ENCODE measurements around the gene HECW1. TPM values are rescaled to one million over a fixed set of nuclear protein-coding genes. Genes with fewer than 3 reads are reported as not detected.

HECW1 gene
- total RNA-seq, 1 donor from 2014 or later, result 0.11 TPM

DNA sequence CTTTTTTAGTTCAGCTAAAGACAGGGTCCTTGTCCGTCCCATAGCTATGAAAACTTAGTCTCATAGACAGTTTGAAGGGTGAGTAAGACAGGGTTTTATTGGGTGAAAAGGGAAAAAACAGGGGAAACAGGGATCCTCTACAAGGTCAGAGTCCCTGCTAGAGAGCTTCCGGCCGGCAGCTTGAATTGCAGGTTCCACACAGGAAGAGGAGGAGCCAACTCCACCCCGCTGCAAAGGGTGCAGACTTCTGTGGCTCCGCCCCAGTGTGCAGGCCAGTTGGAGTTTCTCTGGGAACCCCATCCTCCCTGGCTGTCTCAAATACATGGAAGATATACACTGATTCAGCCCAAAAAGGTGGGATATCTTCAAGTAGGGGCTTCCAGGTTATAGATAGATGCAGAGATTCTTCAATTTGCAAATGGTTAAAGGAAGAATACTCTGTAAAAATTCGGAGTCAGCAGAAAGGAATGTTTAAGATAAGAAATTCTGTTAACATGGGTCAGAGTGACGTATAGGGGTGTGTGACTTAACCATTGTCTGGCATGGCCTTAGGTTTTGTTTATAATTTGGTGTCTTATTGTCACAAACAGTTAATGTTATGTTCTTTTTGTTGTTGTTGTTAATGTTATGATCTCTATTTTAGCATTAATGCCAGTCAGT lies 34.6 kb upstream of the HECW1 start:
- H2AFZ ChIP-seq (replicated peaks), result peak overlapping the region; percentile 81

DNA sequence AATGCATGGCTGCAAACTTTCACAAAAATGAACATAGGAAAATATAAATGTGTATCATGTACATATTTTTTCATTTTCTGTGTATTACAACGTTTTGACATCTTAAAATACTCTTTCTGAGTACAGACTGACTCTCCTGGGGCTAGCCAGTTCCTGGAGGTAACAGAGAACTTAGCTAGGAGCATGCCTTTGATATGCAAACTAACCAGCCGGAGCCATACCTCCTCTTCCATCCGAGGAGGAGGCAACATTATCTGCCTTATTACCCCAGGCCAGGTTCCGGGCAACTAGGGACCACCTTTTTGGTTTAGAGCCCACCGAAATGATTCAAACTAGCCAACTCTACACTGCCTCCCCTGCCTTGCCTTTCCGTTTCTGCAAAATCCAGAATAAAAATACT lies 33.7 kb upstream of the HECW1 start:
- H3K4me3 ChIP-seq, result no peak overlapping the region
- Mint-ChIP-seq H3K27me3 (ENCODE audit: insufficient read depth, low read depth) (peaks cover 5% of the 10 kb centered on the region), H3K27ac (no peak overlapping the region), H3K36me3 (no peaks in the 10 kb centered on the region), H3K4me1 (peaks cover 6% of the 10 kb centered on the region), H3K9me3 (no peaks in the 10 kb centered on the region), H3K4me3 (no peak overlapping the region)
- no peaks in the 10 kb centered on the region for H3K9me3 ChIP-seq (ENCODE audit: low read depth)
- TF ChIP-seq EZH2phosphoT487 (IDR thresholded peaks at IDR 0.05) (no peak), EZH2 (IDR thresholded peaks at IDR 0.05) (no peak)
- TF ChIP-seq, protein P1, sequence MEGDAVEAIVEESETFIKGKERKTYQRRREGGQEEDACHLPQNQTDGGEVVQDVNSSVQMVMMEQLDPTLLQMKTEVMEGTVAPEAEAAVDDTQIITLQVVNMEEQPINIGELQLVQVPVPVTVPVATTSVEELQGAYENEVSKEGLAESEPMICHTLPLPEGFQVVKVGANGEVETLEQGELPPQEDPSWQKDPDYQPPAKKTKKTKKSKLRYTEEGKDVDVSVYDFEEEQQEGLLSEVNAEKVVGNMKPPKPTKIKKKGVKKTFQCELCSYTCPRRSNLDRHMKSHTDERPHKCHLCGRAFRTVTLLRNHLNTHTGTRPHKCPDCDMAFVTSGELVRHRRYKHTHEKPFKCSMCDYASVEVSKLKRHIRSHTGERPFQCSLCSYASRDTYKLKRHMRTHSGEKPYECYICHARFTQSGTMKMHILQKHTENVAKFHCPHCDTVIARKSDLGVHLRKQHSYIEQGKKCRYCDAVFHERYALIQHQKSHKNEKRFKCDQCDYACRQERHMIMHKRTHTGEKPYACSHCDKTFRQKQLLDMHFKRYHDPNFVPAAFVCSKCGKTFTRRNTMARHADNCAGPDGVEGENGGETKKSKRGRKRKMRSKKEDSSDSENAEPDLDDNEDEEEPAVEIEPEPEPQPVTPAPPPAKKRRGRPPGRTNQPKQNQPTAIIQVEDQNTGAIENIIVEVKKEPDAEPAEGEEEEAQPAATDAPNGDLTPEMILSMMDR (IDR thresholded peaks at IDR 0.05), result no peak
- H2AFZ ChIP-seq (replicated peaks), result no peak overlapping the region
- no peak overlapping the region for H3K27ac ChIP-seq
- no peaks in the 10 kb centered on the region for H3K79me2 ChIP-seq (ENCODE audit: low read depth)
- H4K20me1 ChIP-seq (ENCODE audit: low read depth), result no peaks in the 10 kb centered on the region
- peaks cover 32% of the 10 kb centered on the region for H3K4me1 ChIP-seq
- no peaks in the 10 kb centered on the region for H3K36me3 ChIP-seq
- no peak overlapping the region for H3K4me2 ChIP-seq
- no peak overlapping the region for H3K9ac ChIP-seq
- DNase-seq (ENCODE audit: low spot score), result no peak
- no peaks in the 10 kb centered on the region for H3K27me3 ChIP-seq
- peaks cover 36% of the 10 kb centered on the region for H3F3A ChIP-seq (ENCODE audit: low read depth)

More for the DNA sequence above, 34.6 kb upstream of the HECW1 start:
- H3K4me2 ChIP-seq, result no peak overlapping the region
- TF ChIP-seq EZH2phosphoT487 (IDR thresholded peaks at IDR 0.05), result no peak
- no peak for TF ChIP-seq EZH2 (IDR thresholded peaks at IDR 0.05)
- no peaks in the 10 kb centered on the region for H3K79me2 ChIP-seq (ENCODE audit: low read depth)
- H3K27ac Mint-ChIP-seq, result no peak overlapping the region
- no peak overlapping the region for H3K4me3 Mint-ChIP-seq
- no peaks in the 10 kb centered on the region for H3K9me3 Mint-ChIP-seq
- no peaks in the 10 kb centered on the region for H3K36me3 ChIP-seq
- peaks cover 6% of the 10 kb centered on the region for H3K4me1 Mint-ChIP-seq
- H3K9me3 ChIP-seq (ENCODE audit: low read depth), result no peaks in the 10 kb centered on the region
- peaks cover 32% of the 10 kb centered on the region for H3K4me1 ChIP-seq
- no peak overlapping the region for H3K9ac ChIP-seq
- no peak overlapping the region for H3K27ac ChIP-seq
- no peaks in the 10 kb centered on the region for H4K20me1 ChIP-seq (ENCODE audit: low read depth)
- H3K4me3 ChIP-seq, result no peak overlapping the region
- H3K27me3 ChIP-seq, result no peaks in the 10 kb centered on the region
- peaks cover 7% of the 10 kb centered on the region for H3K27me3 Mint-ChIP-seq (ENCODE audit: insufficient read depth, low read depth)
- no peaks in the 10 kb centered on the region for H3K36me3 Mint-ChIP-seq
- H3F3A ChIP-seq (ENCODE audit: low read depth), result peaks cover 36% of the 10 kb centered on the region
- DNase-seq (ENCODE audit: low spot score), result peak; percentile 36

DNA sequence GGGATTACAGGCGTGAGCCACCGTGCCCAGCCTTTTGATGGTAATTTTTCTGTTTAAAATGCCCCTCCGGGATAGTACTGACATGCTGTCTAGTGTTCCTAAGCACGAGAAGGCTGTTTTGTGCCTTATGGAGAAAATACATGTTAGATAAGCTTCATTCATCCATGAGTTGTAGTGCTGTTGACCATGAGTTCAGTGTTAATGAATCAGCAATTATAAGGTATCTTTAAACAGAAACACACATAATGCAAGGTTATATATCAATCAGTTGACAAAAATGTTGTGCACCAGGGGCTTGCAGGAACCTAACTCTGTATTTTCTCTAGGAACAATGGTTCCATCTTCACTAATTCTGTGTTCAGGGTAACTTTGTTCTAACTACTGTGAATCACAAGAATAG lies 30.8 kb upstream of the HECW1 start:
- Histone ChIP-seq H3K27ac (no peak overlapping the region), H4K20me1 (ENCODE audit: low read depth) (no peaks in the 10 kb centered on the region), H3K9me3 (ENCODE audit: low read depth) (no peaks in the 10 kb centered on the region), H3K36me3 (no peaks in the 10 kb centered on the region), H3K9ac (no peak overlapping the region), H3K79me2 (ENCODE audit: low read depth) (no peaks in the 10 kb centered on the region), H2AFZ (replicated peaks) (no peak overlapping the region), H3K4me3 (no peak overlapping the region), H3K27me3 (no peaks in the 10 kb centered on the region), H3K4me1 (peaks cover 30% of the 10 kb centered on the region), H3F3A (ENCODE audit: low read depth) (peaks cover 25% of the 10 kb centered on the region), H3K4me2 (no peak overlapping the region)
- peaks cover 6% of the 10 kb centered on the region for H3K4me1 Mint-ChIP-seq
- H3K36me3 Mint-ChIP-seq, result no peaks in the 10 kb centered on the region
- no peak for DNase-seq (ENCODE audit: low spot score)
- H3K9me3 Mint-ChIP-seq, result no peaks in the 10 kb centered on the region
- peaks cover 3% of the 10 kb centered on the region for H3K27me3 Mint-ChIP-seq (ENCODE audit: insufficient read depth, low read depth)
- H3K4me3 Mint-ChIP-seq, result no peak overlapping the region
- TF ChIP-seq, protein P1 (IDR thresholded peaks at IDR 0.05), result no peak
- no peak for TF ChIP-seq EZH2 (IDR thresholded peaks at IDR 0.05)
- TF ChIP-seq EZH2phosphoT487 (IDR thresholded peaks at IDR 0.05), result no peak
- no peak overlapping the region for H3K27ac Mint-ChIP-seq

DNA sequence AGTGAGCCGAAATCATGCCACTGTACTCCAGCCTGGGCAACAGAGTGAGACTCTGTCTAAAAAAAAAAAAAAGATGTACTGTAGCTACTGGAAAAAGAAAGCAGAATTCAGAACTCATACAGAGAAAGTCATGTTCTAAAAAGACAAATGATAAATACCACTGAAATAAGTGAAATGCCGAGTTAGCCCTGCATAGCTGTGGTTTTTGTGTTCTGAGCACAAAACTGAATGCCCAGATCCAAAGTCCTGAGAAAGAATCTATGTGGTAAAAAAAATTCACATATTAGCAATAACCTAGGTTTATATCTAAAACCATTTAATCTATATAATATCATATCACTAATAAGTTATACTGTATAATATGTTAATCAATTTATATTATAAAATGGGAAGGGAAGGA lies 29.3 kb upstream of the HECW1 start:
- no peak overlapping the region for H3K27ac ChIP-seq
- H3K79me2 ChIP-seq (ENCODE audit: low read depth), result no peaks in the 10 kb centered on the region
- H4K20me1 ChIP-seq (ENCODE audit: low read depth), result no peaks in the 10 kb centered on the region
- Mint-ChIP-seq H3K4me3 (no peak overlapping the region), H3K4me1 (no peaks in the 10 kb centered on the region), H3K36me3 (no peaks in the 10 kb centered on the region), H3K27ac (no peak overlapping the region), H3K9me3 (no peaks in the 10 kb centered on the region), H3K27me3 (ENCODE audit: insufficient read depth, low read depth) (no peaks in the 10 kb centered on the region)
- no peak overlapping the region for H3K9ac ChIP-seq
- H3K4me3 ChIP-seq, result no peak overlapping the region
- no peak for DNase-seq (ENCODE audit: low spot score)
- H3K9me3 ChIP-seq (ENCODE audit: low read depth), result no peaks in the 10 kb centered on the region
- no peaks in the 10 kb centered on the region for H3K27me3 ChIP-seq
- H3K4me2 ChIP-seq, result no peak overlapping the region
- H3K4me1 ChIP-seq, result peaks cover 17% of the 10 kb centered on the region
- TF ChIP-seq EZH2 (IDR thresholded peaks at IDR 0.05) (no peak), EZH2phosphoT487 (IDR thresholded peaks at IDR 0.05) (no peak)
- TF ChIP-seq, protein P1 (IDR thresholded peaks at IDR 0.05), result no peak
- H3F3A ChIP-seq (ENCODE audit: low read depth), result peaks cover 11% of the 10 kb centered on the region
- no peaks in the 10 kb centered on the region for H3K36me3 ChIP-seq
- no peak overlapping the region for H2AFZ ChIP-seq (replicated peaks)

Data from neural progenitor cell (in vitro differentiated cells).